Cerebellar nuclear complex (tissue), 1 donor: ENCODE results near the gene NT5C3A.
"Not testable (repeated sequence)": the region's sequence is repeated elsewhere in the genome, so short reads cannot be mapped to it uniquely, and the experiment has no call there.

Experiments used
- DNase-seq, 2 experiments: peaks; one replicate each; lab custom pipeline; 2025; lab: John Stamatoyannopoulos, UW

The NT5C3A gene

GRCh38 chr7:32979902-32980301, 82.7 kb downstream of the NT5C3A start:
- not testable (repeated sequence) for DNase-seq

GRCh38 chr7:32979246-32979645, 83.3 kb downstream of the NT5C3A start:
- DNase-seq: not testable (repeated sequence)

- DNase-seq: not testable (repeated sequence)
Observed at GRCh38 chr7:32977159-32977558, 85.4 kb downstream of the NT5C3A start.

GRCh38 chr7:32971967-32972366, 90.6 kb downstream of the NT5C3A start:
- not testable (repeated sequence) for DNase-seq

GRCh38 chr7:32967268-32967582, 95.4 kb downstream of the NT5C3A start:
- not testable (repeated sequence) for DNase-seq

- DNase-seq: not testable (repeated sequence)
Observed at GRCh38 chr7:32966489-32967267, 95.9 kb downstream of the NT5C3A start.

GRCh38 chr7:32964461-32965159, 98.0 kb downstream of the NT5C3A start:
- not testable (repeated sequence) for DNase-seq
